RWPE1 (cell line): ENCODE data around the gene PYGL.

Experiments used
- CTCF ChIA-PET: fragments of 350-600 bp; sonication (Branson Sonifier 250); formaldehyde crosslinking; extraction: SDS; loops from one replicate; lab custom pipeline; 2021; lab: Yijun Ruan, JAX
- POLR2A ChIA-PET: fragments of 400-600 bp; formaldehyde crosslinking; extraction: SDS; loops from one replicate; lab custom pipeline; 2020; ENCODE audit warnings: antibody characterized with exemption; ENCODE audit not compliant: low non-redundant PET; lab: Yijun Ruan, JAX
- DNase-seq: peaks from one replicate; pipeline ENCODE4 v3.0.0; 2012; ENCODE audit warnings: low spot score
- H3K27ac ChIP-seq: fragments of 450-650 bp; 2 replicates; pipeline ENCODE4 v1.5.1; 2017
- TF ChIP-seq, protein P1 (sequence below): fragments of 450-650 bp; conservative IDR thresholded peaks from 2 replicates; pipeline ENCODE4 v1.5.1; 2017; ENCODE audit warnings: low read depth, mild to moderate bottlenecking

PYGL gene

DNA sequence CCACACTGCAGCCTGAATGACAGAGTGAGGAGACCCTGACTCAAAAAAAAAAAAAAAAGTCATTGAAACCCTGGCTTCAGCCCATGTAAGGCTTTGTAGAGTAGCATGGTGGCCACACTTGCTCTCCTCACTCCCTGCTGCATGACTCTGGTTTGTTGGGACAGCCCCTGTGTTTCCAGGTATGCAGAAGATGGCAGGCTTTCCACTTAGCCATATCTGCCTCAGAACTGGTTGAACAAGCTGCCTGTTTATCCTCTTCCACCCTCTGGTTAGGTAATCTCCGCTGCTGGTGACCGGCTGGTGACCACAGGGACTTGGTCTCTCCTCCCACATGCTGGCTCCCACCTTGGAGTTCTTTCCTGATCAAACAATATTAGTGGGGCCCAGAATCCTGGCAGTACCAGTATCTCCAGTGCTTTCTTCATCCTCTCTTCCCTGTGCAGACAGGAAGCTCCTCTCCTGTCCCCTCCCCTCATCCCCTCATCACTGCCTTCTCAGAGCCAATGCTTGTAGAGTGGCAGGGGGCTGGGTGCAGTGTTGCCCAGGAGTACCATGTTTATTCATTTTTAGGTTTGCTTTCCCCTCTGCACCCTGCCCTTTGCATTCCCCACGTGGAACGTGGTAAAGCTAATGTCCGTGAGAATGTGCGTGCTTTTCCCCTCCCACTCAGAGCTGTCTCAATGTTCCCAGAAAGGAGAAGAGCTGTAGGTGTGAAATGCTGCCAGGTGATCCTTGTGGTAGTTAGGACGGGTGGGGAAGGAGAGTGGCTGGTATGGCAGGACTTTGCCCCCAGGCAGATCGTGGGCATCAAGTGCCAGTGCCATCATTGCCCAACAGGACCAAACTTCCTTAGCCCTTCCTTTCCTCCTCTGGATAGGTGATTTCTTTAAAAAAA lies 61.1 kb downstream of the PYGL start:
- TF ChIP-seq, protein P1, sequence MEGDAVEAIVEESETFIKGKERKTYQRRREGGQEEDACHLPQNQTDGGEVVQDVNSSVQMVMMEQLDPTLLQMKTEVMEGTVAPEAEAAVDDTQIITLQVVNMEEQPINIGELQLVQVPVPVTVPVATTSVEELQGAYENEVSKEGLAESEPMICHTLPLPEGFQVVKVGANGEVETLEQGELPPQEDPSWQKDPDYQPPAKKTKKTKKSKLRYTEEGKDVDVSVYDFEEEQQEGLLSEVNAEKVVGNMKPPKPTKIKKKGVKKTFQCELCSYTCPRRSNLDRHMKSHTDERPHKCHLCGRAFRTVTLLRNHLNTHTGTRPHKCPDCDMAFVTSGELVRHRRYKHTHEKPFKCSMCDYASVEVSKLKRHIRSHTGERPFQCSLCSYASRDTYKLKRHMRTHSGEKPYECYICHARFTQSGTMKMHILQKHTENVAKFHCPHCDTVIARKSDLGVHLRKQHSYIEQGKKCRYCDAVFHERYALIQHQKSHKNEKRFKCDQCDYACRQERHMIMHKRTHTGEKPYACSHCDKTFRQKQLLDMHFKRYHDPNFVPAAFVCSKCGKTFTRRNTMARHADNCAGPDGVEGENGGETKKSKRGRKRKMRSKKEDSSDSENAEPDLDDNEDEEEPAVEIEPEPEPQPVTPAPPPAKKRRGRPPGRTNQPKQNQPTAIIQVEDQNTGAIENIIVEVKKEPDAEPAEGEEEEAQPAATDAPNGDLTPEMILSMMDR, result no peak
- no peak for DNase-seq
- CTCF ChIA-PET, result interaction anchor here (0.5 to 0.6 kb wide), 2 partner anchors 43 to 1259 kb away, joined by 3 read pairs; no protein-coding TSS in a partner anchor
- H3K27ac ChIP-seq, result no peak overlapping the region
- POLR2A ChIA-PET, result no interaction called here

DNA sequence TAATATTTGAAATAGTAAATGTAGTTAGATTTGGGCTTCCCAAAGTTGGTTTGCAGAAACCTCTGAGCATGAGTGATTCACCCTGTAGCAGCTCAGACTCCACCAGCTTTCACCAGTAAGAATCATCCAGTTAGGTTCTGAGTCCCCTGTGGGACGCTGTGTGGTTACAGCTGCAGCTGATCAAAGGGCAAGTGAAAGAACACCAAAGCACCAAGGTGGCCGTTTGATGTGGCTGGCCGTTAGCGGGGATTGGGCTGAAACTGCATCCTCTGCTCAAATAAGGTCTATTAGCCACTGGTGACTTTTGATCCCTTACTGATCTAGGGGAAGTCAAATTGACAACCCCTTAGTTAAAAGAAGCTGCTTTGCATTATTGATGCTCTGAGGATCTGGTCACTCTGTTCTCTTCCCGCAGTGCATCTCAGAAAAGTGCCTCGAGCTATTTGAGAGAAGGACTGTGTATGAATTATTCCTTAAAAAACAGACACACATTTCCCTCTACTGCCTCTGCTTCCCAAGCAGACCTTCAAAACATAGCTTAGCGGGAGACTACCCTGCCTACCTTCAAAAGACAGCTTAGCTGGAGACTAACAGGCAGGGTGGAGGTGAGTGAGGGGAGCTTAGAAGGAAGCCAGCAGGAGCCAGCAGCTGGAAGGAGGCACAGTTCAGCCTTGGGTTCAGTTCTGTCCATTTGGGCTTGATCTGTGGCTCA lies 68.8 kb downstream of the PYGL start:
- ChIA-PET POLR2A (no interaction called here), CTCF (no interaction called here)
- no peak overlapping the region for H3K27ac ChIP-seq
- DNase-seq, result no peak
- TF ChIP-seq, protein P1, result no peak

DNA sequence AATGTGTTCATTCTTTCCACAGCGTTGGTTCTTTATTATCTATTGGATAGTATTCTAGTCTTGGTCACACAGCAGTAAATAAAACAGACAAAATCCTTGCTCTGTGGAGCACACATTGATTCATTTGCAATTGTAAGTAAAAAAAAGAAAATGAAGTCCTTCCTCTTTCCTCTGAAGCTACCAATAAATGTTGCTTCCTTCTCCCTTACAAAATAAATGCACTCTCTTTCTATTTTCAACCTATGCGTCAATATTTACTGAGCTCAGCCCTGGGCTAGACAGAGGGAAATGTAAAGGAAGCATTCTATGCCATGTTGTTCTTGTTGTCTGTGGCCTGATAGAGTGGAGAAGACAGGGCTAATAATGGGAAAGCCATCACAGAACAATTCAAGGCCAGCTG lies 69.5 kb downstream of the PYGL start:
- no peak overlapping the region for H3K27ac ChIP-seq
- ChIA-PET CTCF (interaction anchor here (0.7 kb wide), 1 partner anchor 15 kb away, joined by 3 read pairs; no protein-coding TSS in a partner anchor), POLR2A (no interaction called here)
- TF ChIP-seq, protein P1, result no peak
- DNase-seq, result no peak

DNA sequence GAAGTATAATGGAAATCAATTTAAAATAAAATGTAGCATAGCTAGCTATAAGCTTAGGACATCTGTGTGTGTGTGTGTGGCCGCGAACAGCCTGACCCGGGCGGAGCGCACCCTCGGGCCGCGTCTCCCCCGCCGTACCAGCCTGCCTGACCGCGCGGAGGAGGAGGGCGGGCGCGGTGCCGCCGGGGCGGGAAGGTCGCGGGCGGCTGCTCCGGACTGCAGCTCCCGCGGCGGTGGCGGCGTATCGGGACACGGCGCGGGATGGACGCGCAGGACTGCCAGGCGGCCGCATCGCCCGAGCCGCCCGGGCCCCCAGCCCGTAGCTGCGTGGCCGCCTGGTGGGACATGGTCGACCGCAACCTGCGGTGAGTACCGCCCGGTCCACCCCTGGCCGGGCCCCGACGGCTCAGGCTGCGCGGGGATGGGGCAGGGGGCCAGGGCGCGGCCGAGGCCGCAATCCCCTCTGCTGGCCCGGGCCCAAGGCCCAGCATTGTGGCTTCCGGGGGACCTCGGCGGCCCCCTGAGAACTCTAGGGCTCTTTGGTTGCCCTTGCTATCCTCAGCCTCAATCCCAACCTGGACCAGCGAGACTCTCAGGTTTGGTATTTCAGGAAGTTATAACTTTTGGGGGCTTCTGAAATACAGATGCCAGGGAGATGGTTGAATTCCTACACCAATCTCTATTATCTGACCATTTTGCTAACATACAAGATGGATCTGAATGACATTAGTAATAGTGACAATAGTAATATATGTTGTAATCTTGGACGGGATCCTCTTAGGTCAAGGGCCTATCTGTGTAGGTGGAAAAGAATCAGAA lies 72.2 kb downstream of the PYGL start, which contains the start of gene ABHD12B:
ABHD12B (plus strand) TSS at position 140 of the 819 bp plus-strand sequence; CDS start at position 262, 122 bp downstream.
- H3K27ac ChIP-seq, result no peak within 1 kb of the TSS
- POLR2A ChIA-PET, result no interaction called here
- TF ChIP-seq, protein P1, result no peak
- CTCF ChIA-PET, result interaction anchor here (0.6 to 0.8 kb wide), 2 partner anchors 12 to 13 kb away, joined by 3 read pairs; no protein-coding TSS in a partner anchor
- DNase-seq, result no peak

DNA sequence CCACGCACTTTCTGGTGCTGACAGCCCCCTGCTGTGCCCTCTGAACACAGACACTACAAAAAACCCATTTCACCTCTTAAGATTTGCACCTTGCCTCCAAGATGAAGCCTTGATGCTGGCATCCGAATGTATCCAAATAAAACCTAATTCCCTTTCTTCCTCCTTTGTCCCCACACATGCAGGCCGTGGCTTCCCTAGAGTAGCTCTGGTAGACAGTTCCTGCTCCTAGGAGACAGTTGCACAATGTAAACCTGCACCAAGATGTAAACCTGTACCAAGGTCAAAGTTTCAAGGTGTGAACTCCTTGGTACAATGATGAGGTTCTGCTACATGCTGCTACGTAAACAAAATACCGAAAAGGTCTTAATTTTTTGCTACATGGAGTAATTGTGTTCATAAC lies 73.1 kb downstream of the PYGL start:
- H3K27ac ChIP-seq, result no peak overlapping the region
- TF ChIP-seq, protein P1, result no peak
- POLR2A ChIA-PET, result no interaction called here
- CTCF ChIA-PET, result interaction anchor here (0.8 kb wide), 1 partner anchor 11 kb away, joined by 3 read pairs; no protein-coding TSS in a partner anchor
- no peak for DNase-seq
